GM15510 (cell line): ENCODE data around the gene GRPEL2.

Experiments used
- POLR2A ChIP-seq: IDR thresholded peaks from 3 replicates; pipeline ENCODE4 v1.6.1; 2011; ENCODE audit warnings: borderline replicate concordance; ENCODE audit not compliant: insufficient read length; ENCODE audit errors: extremely low read depth

GRPEL2 gene

DNA sequence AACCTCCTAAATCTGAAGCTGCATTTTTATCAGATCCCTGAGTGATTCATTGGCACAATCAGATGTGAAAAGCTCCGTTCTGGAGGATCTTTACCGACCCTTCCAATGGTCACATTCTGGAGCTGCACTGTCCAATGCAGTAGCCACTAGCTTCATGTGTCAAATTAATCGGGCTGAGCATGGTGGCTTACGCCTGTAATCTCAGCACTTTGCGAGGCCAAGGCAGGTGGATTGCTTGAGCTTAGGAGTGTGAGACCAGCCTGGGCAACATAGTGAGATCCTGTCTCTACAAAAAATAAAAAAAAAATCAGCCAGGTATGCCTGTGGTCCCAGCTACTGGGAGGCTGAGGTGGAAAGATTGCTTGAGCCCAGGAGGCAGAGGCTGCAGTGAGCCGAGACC is 30.1 kb downstream of the GRPEL2 start:
- no peak for TF ChIP-seq POLR2A

DNA sequence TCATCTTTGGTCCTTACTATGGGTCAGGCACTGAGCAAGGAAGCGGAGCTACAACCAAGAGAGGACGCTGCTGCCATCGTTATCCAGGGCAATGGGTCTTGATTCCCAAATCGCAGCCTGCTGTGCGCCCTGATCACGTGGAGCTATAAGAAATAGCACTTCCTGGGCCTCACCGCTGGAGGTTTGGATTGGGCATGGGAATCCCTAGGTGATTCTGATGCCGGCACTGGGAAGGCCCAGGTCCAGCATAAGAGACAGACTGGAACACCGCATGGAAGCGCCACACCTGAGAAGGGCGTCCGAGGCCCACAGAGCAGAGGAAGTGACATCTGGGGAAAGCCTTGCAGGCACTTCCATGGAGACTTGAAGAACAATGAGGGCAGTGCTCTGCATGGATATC is 30.8 kb downstream of the GRPEL2 start:
- TF ChIP-seq POLR2A, result no peak

DNA sequence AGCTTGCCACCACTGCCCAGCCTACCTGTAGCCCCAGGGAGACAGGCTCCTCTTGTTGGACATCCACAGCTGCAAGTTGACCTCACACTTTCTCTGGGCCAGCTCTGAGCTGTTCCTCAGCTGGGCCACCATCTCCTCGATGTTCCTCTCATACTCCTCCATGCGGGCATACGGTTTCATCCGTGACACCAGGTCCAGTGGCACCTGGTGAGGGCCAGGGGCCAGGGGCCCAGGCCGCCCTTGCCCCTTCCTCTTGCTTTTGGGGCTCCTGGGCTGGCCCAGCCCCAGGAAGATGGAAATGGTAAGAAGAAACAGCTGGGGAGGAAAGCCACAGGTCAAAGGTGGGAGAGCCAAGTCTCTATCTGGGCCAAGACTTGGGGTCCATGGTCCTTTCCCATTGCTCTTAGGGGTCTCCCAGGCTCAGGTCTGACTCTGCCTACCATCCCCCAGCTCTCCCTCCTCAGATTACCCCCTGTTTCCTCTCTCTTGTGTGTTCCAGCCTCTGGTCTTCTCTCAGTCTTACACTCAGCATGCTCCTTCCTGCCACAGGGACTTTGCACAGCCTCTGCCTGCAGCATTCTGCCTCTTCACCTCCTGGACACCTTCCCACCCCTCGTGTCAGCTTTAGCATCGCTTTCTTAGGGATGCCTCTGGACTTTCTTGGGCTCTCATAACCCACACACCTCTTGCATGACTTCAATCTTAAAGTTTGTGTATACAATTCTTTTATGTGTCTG is 31.6 kb downstream of the GRPEL2 start:
- no peak for TF ChIP-seq POLR2A

DNA sequence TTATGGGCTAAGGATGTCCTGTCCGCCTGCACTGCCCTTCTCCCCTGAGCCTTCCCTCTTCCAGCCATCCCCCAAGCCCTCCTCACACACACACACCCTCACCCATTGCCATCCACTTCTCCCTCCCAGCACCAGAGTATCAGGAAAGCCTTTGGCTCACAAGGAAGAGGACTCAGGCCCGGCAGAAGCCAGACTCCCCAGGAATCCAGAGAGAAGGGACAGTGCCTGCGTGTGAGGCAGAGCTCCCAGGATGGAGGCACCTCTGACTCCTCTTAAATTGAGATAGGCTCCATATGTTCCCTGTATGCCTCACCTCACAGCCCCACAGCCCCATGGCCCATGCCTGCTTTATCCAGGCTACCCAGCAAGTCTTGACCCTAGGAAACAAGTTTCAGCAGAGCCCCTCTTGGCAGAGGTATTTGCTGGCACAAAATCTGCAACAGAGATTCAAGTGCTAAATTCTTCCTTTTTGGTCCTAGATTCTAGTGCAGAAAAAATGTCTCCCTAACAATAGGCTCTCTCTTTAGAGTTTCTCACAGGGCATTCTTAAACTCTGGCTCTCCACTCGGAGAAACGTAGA is 33.0 kb downstream of the GRPEL2 start:
- no peak for TF ChIP-seq POLR2A

DNA sequence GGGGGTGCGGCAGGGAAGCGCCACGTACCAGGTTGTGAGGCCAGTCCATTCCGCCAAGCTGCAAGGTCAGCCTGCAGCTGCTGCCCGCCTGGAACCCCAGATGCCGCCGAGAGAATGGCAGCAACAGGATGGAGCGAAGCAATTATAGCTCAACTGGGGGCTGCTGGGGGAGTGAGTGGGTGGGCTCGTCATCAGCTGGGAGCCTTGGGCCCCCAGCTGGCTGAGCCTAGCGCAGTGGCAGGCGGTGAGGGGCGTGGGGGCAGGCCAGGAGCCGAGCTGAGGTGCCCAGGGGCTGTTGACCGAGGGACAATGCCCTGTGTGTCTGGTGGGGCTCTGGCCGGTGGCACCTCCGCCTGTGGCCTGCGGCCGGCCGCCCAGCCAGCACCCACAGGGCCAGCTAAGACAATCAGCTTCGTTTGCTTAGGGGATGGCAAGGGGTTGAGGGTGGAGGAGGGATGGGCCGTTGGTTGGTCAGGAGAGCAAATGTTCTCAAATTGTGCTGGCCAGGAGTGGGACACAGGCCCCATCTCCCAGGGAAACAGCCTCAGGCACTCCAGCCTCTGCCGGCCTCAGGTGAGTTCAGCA is 34.0 kb downstream of the GRPEL2 start, which contains the start of gene IL17B:
TSS of gene IL17B (minus strand) at position 116 of the 585 bp plus-strand sequence. CDS start at position 49, 67 bp downstream.
- TF ChIP-seq POLR2A, result no peak

DNA sequence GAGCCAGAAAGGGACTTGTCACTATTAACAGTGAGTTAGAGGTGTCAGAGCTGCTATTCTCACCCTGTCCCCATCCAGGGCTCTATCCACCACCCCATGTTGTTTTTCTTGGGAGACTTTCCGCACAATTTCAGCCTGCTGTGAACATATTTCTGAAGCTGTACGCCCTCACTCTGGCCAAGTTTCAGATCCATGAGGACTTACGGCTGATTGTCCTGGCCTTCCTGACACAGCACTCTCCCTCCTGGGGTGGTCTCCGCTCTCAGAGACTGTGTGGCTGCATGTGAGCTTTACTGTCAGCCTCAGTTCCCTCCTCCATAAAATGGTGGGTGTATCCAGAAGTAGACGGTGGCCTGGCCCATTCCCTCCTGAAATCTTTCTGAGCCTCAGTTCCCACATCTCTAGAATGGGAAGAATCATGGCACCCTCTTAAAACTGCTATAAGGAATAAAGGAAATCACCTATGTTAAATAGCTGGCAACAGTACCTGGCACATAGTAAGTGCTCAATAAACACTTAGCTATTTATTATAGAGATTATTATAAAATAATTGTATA is 34.6 kb downstream of the GRPEL2 start:
- no peak for TF ChIP-seq POLR2A

DNA sequence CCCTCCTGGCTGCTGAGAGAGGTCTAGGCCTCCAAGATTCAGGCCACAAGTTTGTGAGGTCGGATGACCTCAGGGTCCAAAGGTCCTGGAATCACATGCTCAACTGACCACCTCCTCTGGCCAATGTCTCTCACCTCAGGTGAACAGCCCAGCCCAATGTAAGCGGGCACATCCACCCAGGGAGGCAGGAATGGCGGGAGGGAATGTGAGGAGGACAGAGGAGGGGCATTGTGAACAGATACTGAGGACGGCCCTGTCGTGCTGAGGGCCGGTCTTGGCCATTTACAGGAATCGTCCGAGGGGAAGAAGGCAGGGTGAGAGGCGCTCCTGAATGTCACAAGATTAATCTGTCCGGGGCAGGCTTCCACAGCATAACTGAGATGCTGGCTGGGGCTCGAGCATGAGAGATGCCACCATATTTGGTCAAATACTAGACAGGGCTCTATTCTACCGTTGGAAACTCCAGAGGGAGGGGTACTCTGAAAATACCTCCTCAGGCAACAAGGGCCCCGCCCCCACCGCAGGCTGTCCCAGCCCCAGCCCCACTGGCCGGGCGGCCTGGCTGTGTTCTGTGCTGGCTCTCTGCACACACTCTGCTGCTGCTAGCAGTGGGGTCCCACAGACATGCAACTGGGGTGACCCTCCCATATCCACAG is 35.3 kb downstream of the GRPEL2 start:
- TF ChIP-seq POLR2A, result no peak

DNA sequence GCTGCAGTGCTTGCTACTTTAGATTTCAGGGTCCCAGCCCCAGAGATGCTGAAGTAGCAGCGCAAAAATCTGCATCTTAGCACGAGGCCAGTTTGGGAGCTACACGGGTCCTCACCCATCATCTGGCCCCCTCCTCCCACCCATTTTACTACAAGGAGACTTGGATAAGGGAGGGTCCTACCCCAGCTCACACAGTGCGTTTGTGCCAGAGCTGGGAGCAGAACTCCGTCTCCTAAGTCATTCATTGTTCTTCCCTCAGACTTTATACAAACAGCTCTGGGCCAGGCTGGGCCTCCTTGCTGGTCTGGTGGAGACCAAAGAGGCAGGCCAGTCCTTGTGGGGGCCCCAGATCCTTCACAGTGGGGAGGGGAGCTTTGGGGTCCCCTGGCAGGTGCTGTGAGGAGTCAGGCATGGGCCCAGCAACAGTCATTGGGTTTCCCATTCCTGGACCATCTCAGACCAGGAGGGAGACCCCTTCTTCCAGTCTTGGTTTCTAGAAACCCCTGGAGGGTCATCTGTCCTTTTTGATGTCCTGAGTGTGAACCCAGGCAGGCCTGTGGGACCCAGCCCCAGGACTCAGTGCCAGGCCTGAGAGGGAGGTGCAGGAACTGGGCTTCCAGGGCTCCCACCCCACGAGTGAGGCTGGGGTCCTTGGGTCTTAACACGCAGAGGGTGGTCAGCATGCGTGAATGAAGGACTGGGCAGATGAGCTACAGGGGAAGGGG is 36.1 kb downstream of the GRPEL2 start:
- TF ChIP-seq POLR2A, result no peak

DNA sequence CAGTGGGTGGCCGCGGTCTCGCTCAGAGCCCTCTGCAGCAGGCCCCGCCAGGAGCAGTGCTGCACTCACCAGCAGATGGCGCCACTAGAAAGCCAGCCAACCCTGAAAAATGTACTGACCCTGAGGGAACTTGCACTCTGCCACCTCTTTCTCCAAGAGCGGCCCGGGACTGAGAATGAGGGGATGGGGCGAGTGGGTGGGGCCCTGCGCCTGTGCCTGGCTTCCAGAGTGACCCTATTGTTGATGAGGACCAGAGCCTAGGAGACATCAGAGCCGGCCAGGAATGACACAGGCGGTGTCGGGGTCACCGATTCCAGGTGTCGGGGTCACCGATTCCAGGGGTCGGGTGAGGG is 36.7 kb downstream of the GRPEL2 start:
- TF ChIP-seq POLR2A, result no peak

DNA sequence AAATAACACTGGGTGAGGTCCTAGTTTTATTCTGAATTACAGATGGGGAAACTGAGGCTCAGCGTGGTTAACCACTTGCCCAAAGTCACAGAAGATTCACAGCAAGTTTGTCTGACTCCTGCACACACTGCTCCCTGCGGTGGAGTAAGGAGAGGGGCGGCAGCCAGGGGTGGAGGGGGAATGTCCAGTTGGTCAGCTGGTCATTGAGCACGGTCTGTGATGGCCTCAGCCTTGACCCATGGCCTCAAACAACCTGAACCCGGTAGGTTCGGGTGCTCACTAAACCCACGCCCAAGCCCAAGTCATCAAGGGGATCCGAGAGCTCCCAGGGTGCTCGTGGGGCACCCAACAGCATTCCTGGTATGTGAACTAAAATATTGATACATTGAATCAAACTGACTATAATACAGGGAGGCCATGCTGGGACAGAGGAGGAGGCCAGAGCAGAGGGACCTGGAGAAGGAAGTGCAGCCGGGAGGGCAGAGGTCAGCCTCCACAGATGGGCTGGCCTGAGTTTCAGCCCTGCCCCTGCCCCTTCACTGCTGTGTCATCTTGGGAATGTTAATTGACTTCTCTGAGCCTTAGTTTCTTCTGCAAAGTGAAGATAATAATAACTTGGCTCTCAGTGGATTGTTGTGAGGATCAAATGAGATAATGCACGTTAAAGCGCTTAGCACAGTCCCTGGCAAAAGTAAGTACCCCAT is 37.4 kb downstream of the GRPEL2 start:
- TF ChIP-seq POLR2A, result no peak

DNA sequence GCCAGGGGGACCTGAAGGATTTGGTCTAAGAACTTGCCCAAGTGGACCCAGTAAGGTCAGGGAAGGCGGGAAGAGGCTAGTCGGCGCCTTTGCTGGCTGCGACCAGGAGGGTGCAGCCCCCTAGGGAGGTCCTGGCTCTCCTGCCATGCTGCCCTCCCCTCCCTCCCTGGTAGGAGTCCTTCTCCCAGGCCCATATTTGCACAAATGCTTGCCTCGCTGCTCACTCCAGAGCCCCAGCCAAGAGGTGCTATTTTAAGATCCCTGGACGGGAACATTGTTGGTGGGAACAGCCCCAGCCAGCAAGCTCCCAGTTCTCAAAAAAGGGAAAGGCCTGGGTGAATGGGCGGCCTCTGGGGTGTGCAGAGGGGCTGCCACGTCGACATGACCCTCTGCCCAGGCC is 38.1 kb downstream of the GRPEL2 start:
- TF ChIP-seq POLR2A, result no peak

DNA sequence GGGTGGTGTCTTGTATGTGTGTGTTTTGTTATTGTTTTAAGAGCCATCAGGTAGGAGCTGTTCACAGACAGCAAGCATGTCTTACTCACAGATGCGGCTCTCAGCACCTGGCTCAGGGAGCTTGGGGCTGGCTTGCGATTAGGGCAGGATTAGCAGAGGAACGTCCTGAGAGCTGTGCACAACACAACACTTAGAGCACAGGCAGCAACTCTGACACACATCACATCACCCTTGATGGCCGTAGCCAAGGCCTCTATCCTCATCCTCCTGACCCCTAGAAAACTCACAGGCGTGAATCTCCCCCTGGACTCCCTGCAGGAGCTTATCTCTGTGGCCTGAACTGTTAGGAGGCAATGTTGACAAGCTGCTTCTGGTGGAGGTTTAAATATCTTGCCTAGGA is 40.9 kb downstream of the GRPEL2 start:
- TF ChIP-seq POLR2A, result no peak

DNA sequence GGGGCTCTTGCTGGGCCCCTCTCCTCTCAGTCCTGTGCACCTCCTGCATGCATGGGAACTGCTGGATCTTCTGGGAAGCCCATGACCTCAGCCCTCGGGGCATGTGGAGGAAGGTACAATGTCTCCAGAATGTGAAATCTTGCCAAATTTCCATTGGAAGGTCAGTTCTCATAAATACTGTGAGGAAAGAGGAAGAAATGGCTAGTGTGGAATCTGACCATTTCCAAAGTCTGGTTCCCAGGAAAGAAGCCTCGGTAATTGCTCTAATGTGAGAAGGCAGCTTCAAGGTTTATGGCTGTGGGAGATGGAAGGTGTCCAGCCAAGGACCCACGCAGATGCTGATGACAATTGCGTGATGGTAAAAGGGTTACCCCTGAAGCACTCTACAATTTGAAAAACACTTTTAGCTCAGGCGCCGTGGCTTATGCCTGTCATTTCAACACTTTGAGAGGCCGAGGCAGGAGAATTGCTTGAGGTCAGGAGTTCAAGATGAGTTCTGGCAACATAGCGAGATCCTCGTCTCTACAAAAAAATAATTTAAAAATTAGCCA is 41.9 kb downstream of the GRPEL2 start:
- no peak for TF ChIP-seq POLR2A

DNA sequence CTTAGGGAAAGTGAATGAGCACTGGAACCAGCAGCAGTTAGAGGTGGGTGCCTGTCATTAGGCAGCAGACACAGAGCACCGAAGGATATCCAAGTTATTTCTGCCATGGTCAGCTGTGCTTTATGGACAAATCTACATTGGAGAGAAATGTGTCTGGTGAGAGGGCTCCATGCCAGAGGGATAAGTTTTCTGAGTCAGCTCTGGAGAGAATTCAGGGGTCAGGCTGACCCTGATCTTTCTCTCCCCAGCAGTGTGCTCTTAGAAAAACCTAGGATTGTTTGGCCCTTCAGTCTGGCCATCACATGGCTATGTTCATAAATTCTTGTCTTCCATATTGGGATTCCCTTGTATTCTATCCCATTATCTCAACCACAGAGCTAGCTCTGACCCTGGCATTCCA is 42.7 kb downstream of the GRPEL2 start:
- no peak for TF ChIP-seq POLR2A

DNA sequence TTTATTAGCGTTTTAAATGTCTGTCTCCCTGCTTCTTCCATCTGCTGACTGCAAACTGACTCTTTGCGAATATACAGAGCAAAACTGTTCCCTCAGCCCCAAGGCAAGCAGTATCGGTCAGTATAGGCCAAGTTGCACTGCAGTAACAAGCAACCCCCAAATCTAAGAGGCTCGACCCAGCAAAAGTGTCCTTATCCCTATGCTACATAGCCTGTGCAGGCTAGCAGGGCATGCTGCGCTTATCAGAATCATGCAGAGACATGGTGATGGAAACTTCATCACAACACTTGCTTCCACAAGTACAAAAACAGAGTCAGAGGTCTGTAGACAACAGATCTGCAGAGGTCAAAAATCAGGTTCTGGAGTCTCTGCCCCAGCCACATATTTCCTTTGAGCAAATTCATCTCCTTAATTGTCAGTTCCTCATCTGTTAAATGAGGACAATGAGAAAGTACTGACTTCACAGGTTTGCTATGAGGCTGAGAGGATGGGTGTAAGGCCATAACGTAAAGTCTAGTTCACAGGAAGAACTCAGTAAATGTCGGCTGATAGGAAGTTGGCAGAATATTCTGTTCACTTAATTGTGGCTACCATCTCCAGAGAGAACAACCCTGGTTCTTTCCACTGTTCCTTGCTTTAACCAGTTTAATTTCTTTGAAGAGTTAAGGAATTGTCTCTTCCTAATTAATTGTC is 43.3 kb downstream of the GRPEL2 start:
- no peak for TF ChIP-seq POLR2A
